H1 (cell line): ENCODE measurements around the gene SVEP1. TPM values are rescaled to one million over a fixed set of nuclear protein-coding genes. Genes with fewer than 3 reads are reported as not detected.

Source experiments
- CTCF ChIA-PET: fragments of 300-600 bp; sonication (Branson Sonifier 250); formaldehyde crosslinking; loops from one replicate; lab custom pipeline; 2021; ENCODE audit not compliant: partially characterized antibody; lab: Charles Lee
- POLR2A ChIA-PET: fragments of 300-600 bp; sonication (Branson Sonifier 250); formaldehyde crosslinking; loops from one replicate; lab custom pipeline; 2021; ENCODE audit warnings: inconsistent platforms; ENCODE audit not compliant: partially characterized antibody; lab: Charles Lee
- DNase-seq, 2 experiments: peaks; one replicate each; pipeline versions ENCODE4 v3.0.0 to v3.0.0-alpha.2; 2010 to 2022; ENCODE audit warnings: low spot score in 2 of 2, low read depth in 1 of 2, mixed read lengths in 1 of 2
- FAIRE-seq: peaks from 2 replicates; lab custom pipeline; 2011; peaks lifted over from hg19 to GRCh38; lab: Jason Lieb, UNC
- H2AFZ ChIP-seq: 2 replicates; pipeline ENCODE4 v1.8.1; 2012; ENCODE audit warnings: low read length, inconsistent platforms
- H2AK5ac ChIP-seq: 2 replicates; pipeline ENCODE4 v1.6.1; 2013; ENCODE audit warnings: low read depth, low read length
- H2BK120ac ChIP-seq: replicated peaks from 2 replicates; pipeline ENCODE3; 2013; ENCODE audit warnings: low read depth, low read length, inconsistent platforms
- H2BK12ac ChIP-seq: 2 replicates; pipeline ENCODE4 v1.6.1; 2013; ENCODE audit warnings: low read depth, low read length
- H2BK15ac ChIP-seq: 2 replicates; pipeline ENCODE4 v1.6.1; 2013; ENCODE audit warnings: low read length
- H2BK20ac ChIP-seq: 2 replicates; pipeline ENCODE4 v1.6.1; 2013; ENCODE audit warnings: low read length
- H2BK5ac ChIP-seq: 2 replicates; pipeline ENCODE4 v1.6.1; 2013; ENCODE audit warnings: low read depth, low read length
- H3K14ac ChIP-seq: 2 replicates; pipeline ENCODE4 v1.6.1; 2013; ENCODE audit warnings: inconsistent platforms; ENCODE audit not compliant: insufficient read length
- H3K18ac ChIP-seq: 2 replicates; pipeline ENCODE4 v1.6.1; 2013; ENCODE audit warnings: low read length; ENCODE audit errors: extremely low read depth
- H3K23ac ChIP-seq: 2 replicates; pipeline ENCODE4 v1.6.1; 2013; ENCODE audit warnings: inconsistent platforms; ENCODE audit not compliant: insufficient read length
- H3K23me2 ChIP-seq: 2 replicates; pipeline ENCODE4 v1.6.1; 2013; ENCODE audit warnings: low read depth, low read length
- H3K27ac ChIP-seq: 2 replicates; pipeline ENCODE4 v1.6.1; 2011; ENCODE audit warnings: low read depth, low read length, inconsistent platforms
- H3K27me3 ChIP-seq, 4 experiments: replicated peaks in 1 of 4; 1 replicate in 1 of 4; 2 replicates in 3 of 4; pipeline versions ENCODE4 v1.6.1 to v1.8.1; 2011 to 2013; ENCODE audit warnings: low read length in 3 of 4, mild to moderate bottlenecking in 3 of 4, inconsistent platforms in 2 of 4, mixed read lengths in 2 of 4, moderate library complexity in 1 of 4; ENCODE audit not compliant: control insufficient read depth in 3 of 4, insufficient read depth in 3 of 4; ENCODE audit errors: extremely low read depth in 1 of 4
- H3K36me3 ChIP-seq, 4 experiments: 2 replicates each; pipeline versions ENCODE4 v1.6.1 to v1.8.1; 2011 to 2013; ENCODE audit warnings: mild to moderate bottlenecking in 4 of 4, low read length in 3 of 4, moderate library complexity in 2 of 4, control low read depth in 1 of 4, inconsistent platforms in 1 of 4; ENCODE audit not compliant: insufficient read depth in 4 of 4, control insufficient read depth in 2 of 4
- H3K4ac ChIP-seq: replicated peaks from 2 replicates; pipeline ENCODE3; 2013; ENCODE audit warnings: low read length, low read depth, mixed read lengths, inconsistent platforms; ENCODE audit not compliant: insufficient read length
- H3K4me1 ChIP-seq, 4 experiments: replicated peaks in 1 of 4; 1 replicate in 1 of 4; 2 replicates in 3 of 4; pipeline versions ENCODE4 v1.6.1 to v1.8.1; 2011 to 2013; ENCODE audit warnings: low read length in 3 of 4, inconsistent platforms in 2 of 4, mixed read lengths in 1 of 4; ENCODE audit not compliant: insufficient read depth in 4 of 4, control insufficient read depth in 3 of 4
- H3K4me2 ChIP-seq, 2 experiments: 2 replicates each; pipeline versions ENCODE4 v1.6.1 to v1.8.1; 2011 to 2013; ENCODE audit warnings: low read depth in 2 of 2, low read length in 2 of 2, control low read depth in 1 of 2, inconsistent platforms in 1 of 2, mild to moderate bottlenecking in 1 of 2; ENCODE audit not compliant: insufficient read depth in 1 of 2
- H3K4me3 ChIP-seq, 4 experiments: fragments of 200-600, 300-600 bp in 1 of 4; sonication (generic), shearing (Covaris generic), sonication (Bioruptor Twin) in 1 of 4; 2 replicates each; pipeline versions ENCODE4 v1.5.1 to v1.8.1; 2011 to 2016; ENCODE audit warnings: low read length in 4 of 4, low read depth in 3 of 4, control low read depth in 2 of 4, inconsistent platforms in 2 of 4, mild to moderate bottlenecking in 2 of 4, mixed read lengths in 1 of 4, moderate library complexity in 1 of 4; ENCODE audit not compliant: insufficient read depth in 2 of 4; ENCODE audit errors: extremely low read depth in 1 of 4
- H3K56ac ChIP-seq: replicated peaks from 2 replicates; pipeline ENCODE3; 2013; ENCODE audit warnings: low read depth, mild to moderate bottlenecking, mixed read lengths, low read length, inconsistent platforms; ENCODE audit not compliant: insufficient read length
- H3K79me1 ChIP-seq: 2 replicates; pipeline ENCODE4 v1.6.1; 2013; ENCODE audit warnings: low read depth, low read length, control low read depth
- H3K79me2 ChIP-seq, 2 experiments: 2 replicates each; pipeline versions ENCODE4 v1.6.1 to v1.8.1; 2012 to 2013; ENCODE audit warnings: low read length in 2 of 2, mild to moderate bottlenecking in 2 of 2, inconsistent platforms in 1 of 2; ENCODE audit not compliant: insufficient read depth in 2 of 2, control insufficient read depth in 1 of 2
- H3K9ac ChIP-seq, 4 experiments: replicated peaks in 1 of 4; 1 replicate in 1 of 4; 2 replicates in 3 of 4; pipeline versions ENCODE4 v1.6.1 to v1.8.1; 2011 to 2013; ENCODE audit warnings: low read depth in 3 of 4, low read length in 3 of 4, control low read depth in 2 of 4, mild to moderate bottlenecking in 2 of 4, moderate library complexity in 2 of 4, inconsistent platforms in 1 of 4; ENCODE audit errors: extremely low read depth in 1 of 4
- H3K9me3 ChIP-seq, 2 experiments: 2 replicates each; pipeline versions ENCODE4 v1.6.1 to v1.8.1; 2012 to 2013; ENCODE audit warnings: mild to moderate bottlenecking in 2 of 2, moderate library complexity in 2 of 2, control low read depth in 1 of 2, inconsistent platforms in 1 of 2, low read depth in 1 of 2, low read length in 1 of 2, mixed read lengths in 1 of 2; ENCODE audit not compliant: insufficient read depth in 2 of 2
- H4K20me1 ChIP-seq, 2 experiments: replicated peaks in 1 of 2; 2 replicates each; pipeline versions ENCODE3 to v1.8.1; 2011 to 2013; ENCODE audit warnings: inconsistent platforms in 2 of 2, low read length in 2 of 2, mild to moderate bottlenecking in 1 of 2; ENCODE audit not compliant: insufficient read depth in 2 of 2, control insufficient read depth in 1 of 2
- H4K5ac ChIP-seq: 2 replicates; pipeline ENCODE4 v1.6.1; 2013; ENCODE audit warnings: low read length, low read depth, mixed read lengths, inconsistent platforms; ENCODE audit not compliant: insufficient read length
- H4K8ac ChIP-seq: 2 replicates; pipeline ENCODE4 v1.8.0; 2013; ENCODE audit warnings: mild to moderate bottlenecking, moderate library complexity, low read length, inconsistent platforms; ENCODE audit not compliant: insufficient read depth; ENCODE audit errors: extremely low read depth
- H4K91ac ChIP-seq: replicated peaks from 2 replicates; pipeline ENCODE3; 2013; ENCODE audit warnings: low read length, mixed read lengths, inconsistent platforms; ENCODE audit not compliant: insufficient read length
- CEBPB ChIP-seq: IDR thresholded peaks from 2 replicates; pipeline ENCODE4 v1.6.1; 2012; ENCODE audit warnings: low read depth, low read length
- RAD21 ChIP-seq, 2 experiments: IDR thresholded peaks in 1 of 2; conservative IDR thresholded peaks in 1 of 2; 2 replicates each; pipeline ENCODE4 v1.6.1; 2011; ENCODE audit warnings: low read depth in 2 of 2, low read length in 2 of 2, improper control_type of control experiment in 1 of 2, inconsistent platforms in 1 of 2, mild to moderate bottlenecking in 1 of 2, moderate library complexity in 1 of 2
- RNF2 ChIP-seq: fragments of 200-900, 300-1000 bp; sonication (generic); IDR thresholded peaks from 2 replicates; pipeline ENCODE4 v1.7.1; 2016; ENCODE audit warnings: borderline replicate concordance, low read depth, mild to moderate bottlenecking, antibody characterized with exemption, low read length; ENCODE audit not compliant: poor library complexity, severe bottlenecking; ENCODE audit errors: missing control alignments
- WGBS, 2 experiments: shearing (Covaris generic) in 1 of 2; methylation state at CpG; one replicate each; pipeline versions ENCODE4 v1.1.6 to v1.1.7; 2013 to 2015; ENCODE audit warnings: low lambda C conversion rate in 2 of 2, mixed read lengths in 2 of 2, inconsistent platforms in 1 of 2, low coverage in 1 of 2, missing lambda C conversion rate in 1 of 2; ENCODE audit not compliant: insufficient replicate concordance in 2 of 2, insufficient coverage in 1 of 2, insufficient read length in 1 of 2; ENCODE audit errors: extremely low coverage in 1 of 2, missing lambda C conversion rate in 1 of 2; 5-methylcytosine and 5-hydroxymethylcytosine counted together
- polyA plus RNA-seq, 7 experiments: library from polyadenylated mRNA; depleted of rRNA in 3 of 7; stranded (reverse) in 5 of 7; unstranded in 2 of 7; fragments of >200 nt in 5 of 7; fragments of 200-250 nt in 2 of 7; gene quantifications; 1 replicate in 5 of 7; 2 replicates in 1 of 7; 4 replicates in 1 of 7; pipeline versions ENCODE4 v1.2.1 to v1.2.3, GENCODE V29; 2011 to 2013; ENCODE audit warnings: missing spikeins in 2 of 7, mixed read lengths in 2 of 7
- total RNA-seq: library from RNA; stranded (reverse); fragmentation: NEBNext Ultra II Directional; extraction: Animal tissue kit (Norgen Biotek cat#: 25700); gene quantifications from 2 replicates; pipeline ENCODE4 v1.2.1, GENCODE V29; 2021

The SVEP1 gene
- total and polyA plus RNA-seq, 2 of the 8 experiments (the other 6 are each of a cell fraction or from before 2014, with no cell fraction given) = 0.11 to 0.37 TPM

DNA sequence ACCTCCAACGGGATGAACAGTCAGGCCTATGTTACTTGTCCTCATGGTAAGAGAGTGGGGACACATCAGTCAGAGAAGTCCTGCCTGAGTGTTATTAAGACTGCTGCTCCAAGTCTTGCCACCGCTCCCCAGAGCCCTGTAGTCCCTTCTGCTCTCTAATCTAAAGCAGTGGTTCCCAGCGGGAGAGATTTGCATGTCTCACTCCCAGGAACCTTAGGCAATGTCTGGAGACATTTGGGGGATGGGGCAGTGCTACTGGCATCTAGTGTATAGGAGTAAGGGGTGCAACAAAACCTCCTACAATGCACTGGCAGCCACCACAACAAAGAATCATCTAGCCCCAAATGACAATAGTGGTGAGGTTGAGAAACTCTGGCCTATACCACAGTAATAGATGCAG lies 2.6 kb upstream of the SVEP1 start:
- Histone ChIP-seq H4K91ac (no peak overlapping the region), H3K4ac (no peak overlapping the region), H3K9ac (no peak overlapping the region), H3K14ac (no peak overlapping the region), H4K5ac (no peak overlapping the region), H3K23me2 (peaks cover 11% of the 10 kb centered on the region), H2BK15ac (no peak overlapping the region), H4K20me1 (no peaks in the 10 kb centered on the region), H3K27ac (no peak overlapping the region), H3K27me3 (peaks cover 11 to 43% (median 33%) of the 10 kb centered on the region in 4 experiments), H3K4me3 (no peak overlapping the region), H2BK120ac (no peak overlapping the region), H2BK5ac (no peak overlapping the region), H3K4me1 (peaks cover 0 to 12% (median 8%) of the 10 kb centered on the region in 4 experiments; a peak in 4 of 7 replicates), H2BK12ac (no peak overlapping the region), H4K8ac (no peak overlapping the region), H3K79me2 (no peaks in the 10 kb centered on the region), H3K79me1 (no peaks in the 10 kb centered on the region), H2AFZ (no peak overlapping the region), H2AK5ac (no peak overlapping the region), H3K4me2 (no peak overlapping the region), H2BK20ac (no peak overlapping the region), H3K18ac (no peak overlapping the region), H3K36me3 (no peaks in the 10 kb centered on the region), H3K56ac (no peak overlapping the region), H3K9me3 (no peaks in the 10 kb centered on the region), H3K23ac (no peak overlapping the region)
- 43% methylated on average over 3 of the region's 3 CpGs; no CpG with 5 or more reads in 1 of the 2 experiments for WGBS, 2 experiments
- FAIRE-seq = no peak
- CTCF ChIA-PET = interaction anchor here (1.7 kb wide), 1 partner anchor 11 kb away, joined by 4 read pairs; no protein-coding TSS in a partner anchor
- TF ChIP-seq RAD21 (IDR thresholded peaks at IDR 0.05 in 1 of 2, conservative IDR thresholded peaks at IDR 0.05 in 1 of 2; ENCODE audit: low read depth in 2 of 2, low read length in 2 of 2) = peak; percentile 5 to 23; a peak in 2 of 4 replicates
- TF ChIP-seq CEBPB = 0 out of 2 replicates have a peak, but pooled peaks have one; percentile 46
- no peak for TF ChIP-seq RNF2
- no peak for DNase-seq
- POLR2A ChIA-PET = no interaction called here
